ENCODE measurements around the gene CD8B2. TPM values are rescaled to one million over a fixed set of nuclear protein-coding genes. Genes with fewer than 3 reads are reported as not detected.
"Not testable (repeated sequence)": the region's sequence is repeated elsewhere in the genome, so short reads cannot be mapped to it uniquely, and the experiment has no call there.

CD8B2 gene
- total RNA-seq (2014; rRNA removed; shearing (Covaris generic)): not detected in 2 replicates
- polyA plus RNA-seq (2014; cell fraction: nucleus; rRNA removed): not detected in 2 replicates

DNA sequence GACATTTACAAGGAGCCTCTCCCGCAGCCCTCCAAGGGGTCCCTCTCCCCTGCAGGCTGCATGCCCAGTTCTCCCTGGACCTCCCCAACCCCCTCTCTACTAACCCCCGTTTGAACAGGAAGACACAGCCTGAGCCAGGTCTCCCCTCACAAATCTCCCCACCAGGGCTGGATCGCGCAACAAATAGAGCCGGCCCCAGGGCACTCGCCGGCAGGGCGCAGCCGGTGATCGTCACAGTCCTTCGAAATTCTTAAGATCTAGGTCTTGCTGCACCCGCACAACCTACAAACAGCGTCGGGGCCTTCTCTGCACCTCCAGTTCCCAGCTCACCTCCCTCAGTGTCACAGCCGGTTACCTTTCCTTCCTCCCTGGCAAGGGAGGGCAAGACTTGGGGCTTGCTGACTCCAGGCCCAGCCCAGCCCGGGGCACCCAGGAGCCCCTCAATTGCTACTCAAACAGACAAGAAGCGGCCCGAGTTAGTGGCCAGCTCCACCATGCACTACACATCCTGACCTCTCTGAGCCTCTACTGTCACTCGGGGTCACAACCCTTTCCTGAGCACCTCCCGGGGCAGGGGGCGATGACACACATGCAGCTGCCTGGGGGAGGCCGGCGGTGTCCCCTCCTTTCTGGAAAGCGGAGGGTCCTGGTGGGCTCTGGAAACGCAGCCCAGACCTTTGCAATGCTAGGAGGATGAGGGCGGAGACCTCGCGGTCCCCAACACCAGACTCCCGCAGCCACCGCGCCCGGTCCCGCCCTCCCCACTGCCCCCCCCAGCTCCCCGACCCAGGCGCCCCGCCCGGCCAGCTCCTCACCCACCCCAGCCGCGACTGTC lies at the start of gene CD8B2:
Gene CD8B2 (plus strand): TSS at position 814 of the 835 bp plus-strand sequence. CDS start 63 bp downstream, outside the sequence.
- DNase-seq (ENCODE audit: extremely low read depth, low read depth): not testable (repeated sequence)

DNA sequence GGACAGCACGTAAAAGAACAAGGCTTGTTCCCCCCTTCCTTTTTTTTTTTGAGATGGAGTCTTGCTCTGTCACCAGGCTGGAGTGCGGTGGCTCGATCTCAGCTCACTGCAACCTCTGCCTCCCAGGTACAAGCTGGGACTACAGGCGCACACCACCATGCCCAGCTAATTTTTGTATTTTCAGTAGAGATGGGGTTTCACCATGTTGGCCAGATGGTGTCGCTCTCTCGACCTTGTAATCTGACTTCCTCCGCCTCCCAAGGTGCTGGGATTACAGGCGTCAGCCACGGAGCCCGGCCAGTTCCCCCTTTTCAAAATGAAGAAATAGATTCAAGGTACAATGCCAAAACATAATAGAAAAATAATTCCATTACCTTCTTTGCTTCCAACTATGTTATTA lies 25.3 kb upstream of the CD8B2 start:
- peak; percentile 1 for DNase-seq (ENCODE audit: extremely low read depth, low read depth)

DNA sequence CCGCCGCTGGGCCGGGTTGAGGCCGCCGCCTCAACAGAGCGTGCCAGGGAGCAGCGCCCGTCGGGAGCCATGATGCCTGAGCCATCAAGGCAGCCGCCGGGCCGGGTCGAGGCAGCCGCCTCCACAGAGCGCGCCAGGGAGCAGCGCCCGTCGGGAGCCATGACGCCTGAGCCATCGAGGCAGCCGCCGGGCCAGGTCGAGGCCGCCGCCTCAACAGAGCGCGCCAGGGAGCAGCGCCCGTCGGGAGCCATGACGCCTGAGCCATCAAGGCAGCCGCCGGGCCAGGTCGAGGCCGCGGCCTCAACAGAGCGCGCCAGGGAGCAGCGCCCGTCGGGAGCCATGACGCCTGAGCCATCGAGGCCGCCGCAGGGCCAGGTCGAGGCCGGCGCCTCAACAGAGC lies 19.6 kb upstream of the CD8B2 start:
- not testable (repeated sequence) for DNase-seq (ENCODE audit: extremely low read depth, low read depth)

DNA sequence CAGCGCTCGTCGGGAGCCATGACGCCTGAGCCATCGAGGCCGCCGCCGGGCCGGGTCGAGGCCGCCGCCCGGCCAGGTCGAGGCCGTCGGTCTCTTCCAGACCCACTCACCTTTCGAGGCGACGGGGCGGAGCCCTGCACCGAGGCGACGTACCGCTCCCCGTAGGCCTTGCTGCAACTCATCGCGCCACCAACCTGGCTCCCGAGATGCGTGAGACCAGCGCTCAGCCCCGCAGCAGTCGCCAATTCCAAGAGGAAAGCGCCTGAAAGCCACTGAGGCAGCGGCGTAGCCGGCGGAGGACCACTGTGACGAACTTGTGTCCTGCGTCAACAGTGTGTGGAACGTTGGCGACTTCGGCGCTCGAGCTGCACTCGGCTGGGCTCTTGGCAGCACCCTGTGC lies 19.1 kb upstream of the CD8B2 start, which contains the start of gene RGPD3:
Gene RGPD3 (minus strand): TSS at position 307 of the 400 bp plus-strand sequence. CDS start 125 bp downstream, at position 182.
- not testable (repeated sequence) for DNase-seq (ENCODE audit: extremely low read depth, low read depth)

DNA sequence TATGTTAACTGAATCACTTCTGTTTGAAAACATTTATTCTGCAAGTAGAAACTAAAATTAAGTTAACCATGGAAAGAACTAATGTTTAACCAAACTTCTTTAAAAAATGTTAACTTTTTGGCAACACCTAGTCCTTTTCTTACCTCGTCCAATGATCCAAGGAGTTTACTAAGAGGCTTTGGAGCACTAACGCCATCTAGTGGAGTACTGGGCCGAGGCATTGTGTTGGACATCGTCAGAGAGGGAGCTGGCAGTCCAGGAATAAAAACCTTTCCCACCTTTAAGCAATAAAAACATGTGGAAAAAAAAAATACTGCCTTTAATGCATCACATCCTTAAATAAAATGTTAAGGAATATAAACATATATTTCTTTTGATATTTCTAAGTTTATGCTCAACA lies 16.5 kb upstream of the CD8B2 start:
- not testable (repeated sequence) for DNase-seq (ENCODE audit: extremely low read depth, low read depth)

DNA sequence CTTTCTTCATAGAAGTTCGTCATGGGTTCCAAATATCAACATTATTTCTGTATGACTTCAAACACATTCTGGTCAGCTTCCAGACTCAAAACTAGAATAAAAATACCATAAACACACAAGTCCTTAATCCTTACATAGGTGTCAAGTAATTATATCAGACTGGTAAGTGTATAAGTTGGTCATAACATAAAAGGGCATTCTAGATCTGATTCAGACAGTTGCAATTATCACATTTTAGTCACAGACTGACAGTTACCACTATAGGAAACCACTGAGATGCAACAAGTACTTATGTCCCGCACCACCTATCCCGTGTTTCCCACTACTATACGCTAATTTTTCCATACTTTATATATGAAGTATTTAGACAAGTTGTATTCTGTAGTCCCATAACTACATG lies 9.5 kb upstream of the CD8B2 start:
- not testable (repeated sequence) for DNase-seq (ENCODE audit: extremely low read depth, low read depth)

DNA sequence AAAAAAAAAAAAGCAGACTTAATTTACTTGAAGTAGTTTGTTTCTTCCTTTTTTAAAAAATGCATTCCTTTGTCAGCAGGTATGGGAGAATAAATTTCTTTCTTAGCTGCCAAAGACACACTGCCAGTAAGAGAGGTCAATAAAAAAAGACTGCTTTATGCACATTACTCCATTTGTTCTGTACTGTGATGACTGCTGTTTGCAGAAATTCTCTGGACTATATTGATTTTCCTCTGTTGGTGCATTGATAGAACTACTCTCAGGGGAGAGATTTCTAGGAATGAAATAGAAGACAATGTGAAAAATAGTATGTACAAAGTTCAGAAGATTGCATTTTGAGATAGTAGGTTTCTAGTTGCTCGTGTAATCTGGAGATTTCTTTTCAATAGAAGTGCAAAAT lies 7.6 kb upstream of the CD8B2 start:
- DNase-seq (ENCODE audit: extremely low read depth, low read depth): not testable (repeated sequence)

DNA sequence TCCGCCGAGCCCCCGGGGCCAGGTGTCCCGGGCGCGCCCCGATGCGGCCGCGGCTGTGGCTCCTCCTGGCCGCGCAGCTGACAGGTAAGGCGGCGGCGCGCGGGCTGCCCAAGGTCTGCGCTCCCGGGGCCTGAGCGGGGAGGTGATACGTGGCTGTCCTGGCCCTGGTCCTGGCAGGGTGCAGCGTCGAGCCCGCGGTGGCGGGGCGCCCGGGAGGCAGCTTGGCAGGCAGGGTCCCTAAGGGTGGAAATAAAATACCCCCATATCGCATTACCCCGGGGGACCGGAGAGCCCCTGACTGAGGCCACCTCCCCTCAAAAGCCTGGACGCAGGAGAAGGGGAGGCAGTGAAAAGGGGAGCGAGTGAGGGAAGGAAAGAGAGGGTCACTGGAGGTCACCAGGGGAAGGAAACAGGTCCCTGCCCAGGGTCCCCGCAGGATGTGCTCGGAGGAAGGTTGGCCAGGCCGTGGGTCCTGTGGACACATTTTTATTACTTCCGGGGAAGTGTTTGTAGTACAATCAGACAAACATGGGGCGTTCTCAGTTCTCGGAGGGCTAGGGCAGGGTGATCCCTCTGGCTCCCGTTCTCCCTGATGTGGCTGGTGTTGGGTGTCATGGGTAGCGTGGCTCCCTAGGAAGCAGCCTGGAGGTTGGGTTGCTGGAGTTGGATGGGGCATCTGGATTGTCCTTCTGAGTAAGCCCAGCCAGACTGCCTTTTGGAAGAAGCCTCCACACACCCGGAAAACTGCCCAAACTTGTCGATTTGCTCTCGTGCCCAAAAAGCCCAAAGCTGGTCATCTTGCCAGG lies 425 bp downstream of the CD8B2 start:
- not testable (repeated sequence) for DNase-seq (ENCODE audit: extremely low read depth, low read depth)

DNA sequence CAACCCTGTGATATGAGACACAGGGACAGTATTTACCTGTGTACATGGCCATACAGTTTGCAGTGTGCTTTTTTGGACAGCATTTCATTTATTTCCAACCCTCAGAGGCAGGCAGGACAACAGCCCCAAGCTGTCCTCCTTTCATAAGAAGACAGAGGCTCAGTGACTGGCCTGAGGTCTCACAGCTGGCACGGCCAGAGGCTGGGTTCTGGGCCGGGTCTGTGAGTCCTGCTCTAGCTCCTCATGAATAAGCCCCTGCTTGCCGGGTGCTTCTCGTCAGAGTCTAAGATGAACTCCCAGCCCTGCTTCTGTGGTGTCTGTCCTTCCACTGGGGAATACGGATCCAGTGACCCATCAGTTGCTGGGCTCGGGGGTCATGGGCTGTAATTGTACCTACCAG lies 2.5 kb downstream of the CD8B2 start:
- not testable (repeated sequence) for DNase-seq (ENCODE audit: extremely low read depth, low read depth)

DNA sequence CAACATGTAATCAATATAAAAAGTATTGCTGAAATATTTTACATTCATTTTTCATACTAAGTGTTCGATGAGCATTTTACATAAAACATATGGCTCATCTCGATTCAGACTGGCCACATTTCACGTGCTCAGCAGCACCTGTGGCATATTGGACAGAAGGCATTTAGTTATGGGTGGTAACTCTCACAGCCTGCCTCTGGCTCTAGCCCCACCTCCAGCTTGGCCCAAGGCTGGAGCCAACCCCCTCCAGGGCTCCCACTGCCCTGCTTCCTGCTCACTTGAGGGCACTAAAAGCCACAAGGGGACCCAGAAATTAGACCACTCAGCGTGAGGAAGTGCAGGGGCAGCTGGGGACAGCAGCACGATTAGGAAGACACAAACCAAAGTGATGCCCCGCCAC lies 5.2 kb downstream of the CD8B2 start:
- DNase-seq (ENCODE audit: extremely low read depth, low read depth): not testable (repeated sequence)

DNA sequence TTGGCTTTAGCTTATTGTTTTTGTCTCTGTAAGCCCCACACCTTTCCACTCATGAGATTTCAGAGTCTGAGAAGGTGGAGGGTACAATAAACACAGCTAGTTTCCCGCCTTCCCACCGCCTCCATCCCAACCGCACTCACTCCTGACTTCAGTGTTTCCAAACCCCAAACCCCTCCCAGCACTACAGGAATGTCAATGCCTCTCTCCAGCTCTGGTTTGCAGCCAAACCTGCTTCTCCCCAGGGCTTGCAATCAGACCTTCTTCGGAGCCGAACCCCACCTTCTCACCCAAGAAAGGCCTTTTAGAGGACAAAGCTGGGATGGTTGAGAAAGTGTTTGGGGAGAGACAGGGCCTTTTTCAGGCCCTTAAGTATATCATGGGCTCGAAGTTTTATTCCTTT lies 5.7 kb downstream of the CD8B2 start:
- not testable (repeated sequence) for DNase-seq (ENCODE audit: extremely low read depth, low read depth)

DNA sequence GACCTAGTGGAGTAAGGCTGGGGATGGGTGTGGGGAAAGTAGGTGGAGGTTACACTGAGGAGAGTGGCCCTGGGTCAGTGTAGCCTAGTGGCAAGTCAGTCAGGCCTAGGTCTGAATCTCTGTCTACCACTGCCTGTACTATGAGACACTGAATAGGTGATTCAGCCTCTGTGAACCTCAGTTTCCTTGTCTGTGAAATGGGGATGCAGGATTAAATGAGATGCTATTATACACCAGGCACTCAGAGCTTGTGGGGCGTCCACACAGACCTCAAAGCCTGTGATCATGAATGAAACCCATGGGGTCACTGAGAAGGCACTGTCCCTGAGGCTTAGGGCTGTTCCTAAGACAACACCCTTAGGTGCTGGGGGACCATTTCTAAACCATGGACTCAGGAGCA lies 11.4 kb downstream of the CD8B2 start:
- DNase-seq (ENCODE audit: extremely low read depth, low read depth): not testable (repeated sequence)

DNA sequence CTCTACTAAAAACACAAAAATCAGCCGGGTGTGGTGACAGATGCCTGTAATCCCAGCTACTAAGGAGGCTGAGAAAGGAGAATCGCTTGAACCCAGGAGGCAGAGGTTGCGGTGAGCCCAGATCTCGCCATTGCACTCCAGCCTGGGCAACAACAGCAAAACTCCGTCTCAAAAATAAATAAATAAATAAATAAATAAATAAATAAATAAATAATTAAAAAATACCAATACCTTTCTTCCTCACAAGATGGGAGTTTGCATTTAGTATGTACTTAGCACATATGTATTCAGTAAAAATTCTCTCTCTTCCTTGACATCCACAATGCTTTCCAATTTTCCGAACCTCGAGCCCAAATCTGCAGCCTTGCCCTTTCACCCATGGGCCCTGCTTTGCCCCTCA lies 13.2 kb downstream of the CD8B2 start:
- DNase-seq (ENCODE audit: extremely low read depth, low read depth): not testable (repeated sequence)

DNA sequence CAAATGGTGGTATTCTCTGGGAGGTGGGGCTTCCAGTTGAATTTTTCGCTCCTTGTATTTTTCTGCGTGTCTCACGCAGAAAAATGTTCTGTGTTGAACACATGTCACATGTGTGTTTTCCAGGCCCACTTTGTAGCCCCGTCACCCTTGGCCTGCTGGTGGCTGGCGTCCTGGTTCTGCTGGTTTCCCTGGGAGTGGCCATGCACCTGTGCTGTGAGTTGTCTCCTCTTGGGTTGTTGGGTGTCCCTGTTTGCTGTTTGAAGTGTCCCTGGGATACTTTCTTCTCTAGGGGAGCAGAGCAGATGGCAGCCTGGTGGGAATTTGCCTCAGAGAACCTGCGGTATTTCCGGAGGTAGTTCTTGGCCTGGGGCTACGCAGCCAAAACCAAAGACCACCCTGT lies 15.2 kb downstream of the CD8B2 start:
- DNase-seq (ENCODE audit: extremely low read depth, low read depth): not testable (repeated sequence)

DNA sequence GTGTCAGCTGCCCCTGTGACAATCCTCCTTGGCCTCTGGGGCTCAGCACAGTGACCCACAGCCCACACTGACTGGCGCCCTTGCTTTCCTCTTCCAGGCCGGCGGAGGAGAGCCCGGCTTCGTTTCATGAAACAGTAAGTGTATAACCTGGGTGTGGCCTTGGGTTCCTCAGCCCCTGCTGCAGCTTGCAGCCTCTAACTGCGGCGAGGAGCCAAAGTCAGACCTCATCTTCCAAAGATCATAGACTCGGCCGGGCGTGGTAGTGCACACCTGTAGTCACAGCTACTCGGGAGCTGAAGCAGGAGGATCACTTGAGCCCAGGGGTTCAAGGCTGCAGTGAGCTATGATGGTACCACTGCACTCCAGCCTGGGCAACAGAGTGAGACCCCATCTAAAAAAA lies 17.0 kb downstream of the CD8B2 start:
- DNase-seq (ENCODE audit: extremely low read depth, low read depth): not testable (repeated sequence)

DNA sequence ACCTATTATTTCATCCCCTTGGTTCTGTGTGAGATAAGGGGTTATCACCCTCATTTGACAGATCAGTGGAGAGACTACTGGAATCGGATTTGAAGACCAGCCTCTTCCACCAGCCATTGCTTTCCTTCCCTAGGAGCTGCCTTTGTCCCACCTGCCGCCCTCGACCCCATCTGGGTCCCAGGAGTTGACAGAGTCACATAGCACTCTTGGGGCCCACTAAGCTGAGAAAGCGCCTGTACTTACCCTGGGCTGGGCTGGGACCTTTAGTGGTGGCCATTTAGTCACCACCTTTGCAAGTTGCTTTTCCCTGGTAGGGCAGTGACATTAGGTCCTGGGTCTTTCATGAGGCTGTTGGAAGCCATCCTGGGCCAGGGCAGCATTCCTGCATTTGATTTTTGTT lies 17.6 kb downstream of the CD8B2 start:
- not testable (repeated sequence) for DNase-seq (ENCODE audit: extremely low read depth, low read depth)

DNA sequence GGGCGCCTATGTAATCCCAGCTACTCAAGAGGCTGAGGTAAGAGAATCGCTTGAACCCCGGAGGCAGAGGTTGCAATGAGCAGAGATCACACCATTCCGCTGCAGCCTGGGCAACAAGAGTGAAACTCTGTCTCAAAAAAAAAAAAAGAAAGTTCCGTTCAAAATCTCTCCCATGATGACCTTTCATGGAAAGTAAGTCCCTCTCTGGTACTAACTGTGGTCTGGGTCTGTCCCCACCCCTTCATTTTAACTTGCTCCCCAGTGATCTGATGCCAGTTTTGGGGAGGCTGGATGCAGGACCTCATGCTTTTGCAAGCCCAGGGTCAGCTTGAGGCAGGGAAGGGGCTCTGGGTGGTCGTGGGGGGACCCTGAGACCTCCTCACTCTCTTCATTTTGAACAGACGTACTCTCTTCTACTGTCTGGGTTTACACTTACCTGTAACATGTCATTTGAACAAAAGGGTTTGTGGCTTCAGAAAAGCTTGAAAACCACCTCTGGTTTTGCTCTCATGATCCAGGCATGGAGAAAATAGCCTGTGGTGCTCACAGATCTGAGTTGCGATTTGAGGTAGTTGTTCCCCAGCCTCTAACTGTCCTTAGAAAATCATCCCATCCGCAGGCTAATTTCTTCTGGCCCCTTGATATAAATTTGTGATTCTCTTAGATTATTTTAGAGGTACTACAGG lies 19.0 kb downstream of the CD8B2 start:
- DNase-seq (ENCODE audit: extremely low read depth, low read depth): not testable (repeated sequence)

DNA sequence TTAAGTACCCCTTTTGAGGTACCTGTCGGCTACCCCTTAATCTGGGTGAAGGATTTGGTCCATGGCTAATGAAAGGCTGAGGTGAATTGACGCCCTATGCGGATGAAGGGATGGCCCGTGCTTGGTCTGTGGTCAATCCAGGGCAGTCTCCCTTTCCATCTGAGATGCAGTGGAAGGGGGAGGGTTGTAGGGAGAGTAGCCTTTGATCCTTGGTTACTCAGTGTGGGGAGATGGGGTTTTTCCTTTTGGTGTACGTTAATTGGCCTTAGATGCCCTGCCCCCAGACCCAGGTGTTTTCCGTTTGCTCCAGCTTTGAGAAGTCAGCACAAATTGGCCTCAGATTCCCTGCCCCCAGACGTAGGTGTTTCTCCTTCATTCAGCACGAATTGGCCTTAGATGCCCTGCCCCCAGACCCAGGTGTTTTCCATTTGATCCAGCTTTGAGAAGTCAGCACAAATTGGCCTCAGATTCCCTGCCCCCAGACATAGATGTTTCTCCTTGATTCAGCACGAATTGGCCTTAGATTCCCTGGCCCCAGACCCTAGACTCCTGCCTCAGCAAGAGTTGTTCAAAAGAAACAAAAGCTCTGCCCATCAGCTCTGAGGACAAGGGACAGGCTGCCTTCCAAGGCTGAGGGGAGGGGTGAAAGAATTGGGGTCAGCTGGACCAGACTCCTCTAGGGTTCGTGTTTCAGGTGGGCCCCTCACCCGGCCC lies 21.7 kb downstream of the CD8B2 start:
- DNase-seq (ENCODE audit: extremely low read depth, low read depth): not testable (repeated sequence)

DNA sequence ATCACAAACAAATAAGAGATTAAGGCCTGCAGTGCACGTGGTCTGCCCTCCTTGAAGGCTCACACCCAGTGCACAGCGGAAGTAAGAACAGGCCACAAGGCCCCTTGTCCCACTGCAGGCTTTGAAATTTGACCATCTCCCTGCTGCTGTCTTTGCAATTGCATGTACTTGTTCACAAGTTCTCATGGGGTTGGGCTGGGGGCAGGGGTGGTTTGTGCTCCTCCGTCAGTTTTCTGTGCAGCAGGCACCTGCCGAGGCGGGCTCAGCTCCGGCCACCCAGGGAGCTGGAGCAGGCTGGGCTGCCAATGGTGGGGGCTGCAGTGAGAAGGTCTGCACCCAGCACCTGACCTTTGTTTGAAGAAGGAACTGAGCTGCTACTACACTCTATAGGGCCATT lies 22.2 kb downstream of the CD8B2 start:
- DNase-seq (ENCODE audit: extremely low read depth, low read depth): not testable (repeated sequence)

DNA sequence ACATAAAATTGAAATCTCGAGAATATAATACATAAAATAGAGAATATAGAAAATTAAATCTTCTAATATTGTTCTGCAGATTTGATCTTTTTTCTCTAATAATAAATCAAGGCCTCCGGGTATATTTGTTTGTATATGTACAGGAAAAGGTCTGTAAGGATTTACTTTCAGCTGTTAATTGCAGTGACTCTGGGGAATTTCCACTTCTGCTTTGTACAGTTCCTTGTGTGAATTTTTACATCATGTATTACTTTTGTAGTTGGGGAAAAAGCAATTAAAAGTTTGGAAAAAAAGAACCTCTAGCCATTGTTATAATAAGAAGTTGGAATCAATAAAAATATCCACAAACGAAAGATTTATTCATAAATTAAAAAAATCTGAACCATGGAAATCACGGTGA lies 23.6 kb downstream of the CD8B2 start:
- DNase-seq (ENCODE audit: extremely low read depth, low read depth): not testable (repeated sequence)

Measured in NCI-H460 (cell line).